C4-2B (cell line): ENCODE results near the gene BTBD19.

Experiments
- H3K27ac ChIP-seq: fragments of 450-650 bp; 2 replicates; pipeline ENCODE4 v1.5.1; 2017
- ZFX ChIP-seq: fragments of 450-650 bp; IDR thresholded peaks from 2 replicates; pipeline ENCODE4 v1.6.1; 2017
- TF ChIP-seq, protein P1 (sequence below): fragments of 450-650 bp; conservative IDR thresholded peaks from 2 replicates; pipeline ENCODE4 v1.5.1; 2017; ENCODE audit warnings: mild to moderate bottlenecking

BTBD19 gene

DNA sequence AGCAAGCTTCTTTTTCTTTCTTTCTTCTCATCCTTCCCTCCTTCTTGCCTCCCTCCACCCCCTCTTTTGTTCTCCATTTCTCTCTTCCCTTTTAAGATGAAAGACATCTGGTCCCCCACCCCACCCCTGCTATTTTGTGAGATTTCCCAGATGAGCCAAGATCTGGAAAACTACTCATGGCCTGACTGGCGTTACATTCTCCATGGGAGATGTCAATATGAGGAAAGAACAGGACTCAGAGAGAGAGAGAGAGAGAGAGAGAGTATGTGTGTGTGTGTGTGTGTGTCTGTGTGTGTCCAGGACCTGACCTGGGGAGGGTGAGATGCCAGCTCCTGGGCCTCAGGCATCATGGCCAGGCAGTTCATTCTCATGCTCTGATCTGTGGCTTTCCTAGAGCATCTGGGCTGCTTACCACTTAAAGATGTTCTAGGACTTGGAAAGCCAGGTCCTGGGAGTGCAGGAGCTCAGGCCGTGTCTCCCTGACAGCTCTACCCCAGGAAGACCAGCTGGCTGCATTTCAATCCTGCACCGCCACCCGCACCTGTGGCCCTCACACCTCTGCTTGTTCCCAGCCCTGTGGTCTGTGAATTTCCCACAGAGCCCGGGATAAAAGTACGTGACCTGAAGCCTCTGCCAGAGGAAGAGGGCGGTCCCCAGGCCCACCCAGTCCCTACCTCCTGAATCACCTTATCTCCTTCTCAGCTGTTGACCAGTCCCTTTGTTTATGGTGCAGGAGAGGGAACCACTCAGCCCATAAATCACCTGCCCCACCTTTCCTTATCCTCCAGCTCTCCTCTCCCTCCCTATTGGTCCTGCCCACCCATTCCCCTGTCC lies 17.1 kb upstream of the BTBD19 start:
- no peak overlapping the region for H3K27ac ChIP-seq
- no peak for TF ChIP-seq ZFX
- TF ChIP-seq, protein P1, sequence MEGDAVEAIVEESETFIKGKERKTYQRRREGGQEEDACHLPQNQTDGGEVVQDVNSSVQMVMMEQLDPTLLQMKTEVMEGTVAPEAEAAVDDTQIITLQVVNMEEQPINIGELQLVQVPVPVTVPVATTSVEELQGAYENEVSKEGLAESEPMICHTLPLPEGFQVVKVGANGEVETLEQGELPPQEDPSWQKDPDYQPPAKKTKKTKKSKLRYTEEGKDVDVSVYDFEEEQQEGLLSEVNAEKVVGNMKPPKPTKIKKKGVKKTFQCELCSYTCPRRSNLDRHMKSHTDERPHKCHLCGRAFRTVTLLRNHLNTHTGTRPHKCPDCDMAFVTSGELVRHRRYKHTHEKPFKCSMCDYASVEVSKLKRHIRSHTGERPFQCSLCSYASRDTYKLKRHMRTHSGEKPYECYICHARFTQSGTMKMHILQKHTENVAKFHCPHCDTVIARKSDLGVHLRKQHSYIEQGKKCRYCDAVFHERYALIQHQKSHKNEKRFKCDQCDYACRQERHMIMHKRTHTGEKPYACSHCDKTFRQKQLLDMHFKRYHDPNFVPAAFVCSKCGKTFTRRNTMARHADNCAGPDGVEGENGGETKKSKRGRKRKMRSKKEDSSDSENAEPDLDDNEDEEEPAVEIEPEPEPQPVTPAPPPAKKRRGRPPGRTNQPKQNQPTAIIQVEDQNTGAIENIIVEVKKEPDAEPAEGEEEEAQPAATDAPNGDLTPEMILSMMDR, result no peak

DNA sequence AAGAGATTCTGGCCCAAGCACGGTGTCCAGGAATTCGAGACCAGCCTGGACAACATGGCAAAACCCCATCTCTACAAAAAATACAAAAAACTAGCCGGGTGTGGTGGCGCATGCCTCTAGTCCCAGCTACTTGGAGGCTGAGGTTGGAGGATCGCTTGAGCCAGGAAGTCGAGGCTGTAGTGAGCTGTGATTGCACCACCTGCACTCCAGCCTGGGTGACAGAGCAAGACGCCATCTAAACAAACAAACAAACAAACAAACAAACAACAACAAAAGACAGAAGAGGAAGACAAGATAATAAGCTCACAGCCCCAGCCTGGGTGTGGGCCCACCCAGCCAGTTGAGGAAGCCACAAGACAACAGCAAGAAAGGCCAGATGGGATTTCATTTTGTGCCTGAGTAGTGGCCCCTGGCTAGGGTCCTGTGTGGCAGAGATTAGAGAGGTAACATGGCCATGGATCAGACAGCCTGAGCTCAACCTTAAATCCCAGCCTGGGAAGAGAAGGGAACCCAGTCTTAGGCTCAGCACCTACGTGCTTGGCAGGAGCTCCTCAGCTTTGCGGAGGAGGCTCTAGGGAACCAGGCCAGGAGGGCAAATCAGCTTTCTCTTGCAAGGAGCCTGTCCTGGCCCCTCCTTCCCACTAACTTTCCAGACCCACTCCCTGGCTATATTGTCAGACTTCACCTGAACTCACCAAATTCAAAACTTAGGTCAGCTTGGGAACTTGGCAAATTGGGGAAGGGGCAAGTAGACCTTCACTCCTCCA lies 15.4 kb upstream of the BTBD19 start:
- no peak overlapping the region for H3K27ac ChIP-seq
- TF ChIP-seq ZFX, result no peak
- TF ChIP-seq, protein P1, result no peak

DNA sequence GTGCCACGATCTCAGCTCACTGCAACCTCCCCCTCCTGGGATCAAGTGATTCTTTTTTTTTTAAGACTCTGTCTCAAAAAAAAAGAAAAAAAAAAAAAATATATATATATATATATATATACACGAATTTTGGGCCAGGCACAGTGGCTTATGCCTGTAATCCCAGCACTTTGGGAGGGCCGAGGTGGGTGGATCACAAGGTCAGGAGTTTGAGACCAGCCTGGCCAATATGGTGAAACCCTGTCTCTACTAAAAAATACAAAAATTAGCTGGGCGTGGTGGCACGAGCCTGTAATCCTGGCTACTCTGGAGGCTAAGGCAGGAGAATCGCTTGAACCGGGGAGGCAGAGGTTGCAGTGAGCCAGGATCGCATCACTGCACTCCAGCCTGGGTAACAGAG lies 10.4 kb upstream of the BTBD19 start:
- H3K27ac ChIP-seq, result peak overlapping the region; percentile 65; the same call in 1 of the 2 replicates

DNA sequence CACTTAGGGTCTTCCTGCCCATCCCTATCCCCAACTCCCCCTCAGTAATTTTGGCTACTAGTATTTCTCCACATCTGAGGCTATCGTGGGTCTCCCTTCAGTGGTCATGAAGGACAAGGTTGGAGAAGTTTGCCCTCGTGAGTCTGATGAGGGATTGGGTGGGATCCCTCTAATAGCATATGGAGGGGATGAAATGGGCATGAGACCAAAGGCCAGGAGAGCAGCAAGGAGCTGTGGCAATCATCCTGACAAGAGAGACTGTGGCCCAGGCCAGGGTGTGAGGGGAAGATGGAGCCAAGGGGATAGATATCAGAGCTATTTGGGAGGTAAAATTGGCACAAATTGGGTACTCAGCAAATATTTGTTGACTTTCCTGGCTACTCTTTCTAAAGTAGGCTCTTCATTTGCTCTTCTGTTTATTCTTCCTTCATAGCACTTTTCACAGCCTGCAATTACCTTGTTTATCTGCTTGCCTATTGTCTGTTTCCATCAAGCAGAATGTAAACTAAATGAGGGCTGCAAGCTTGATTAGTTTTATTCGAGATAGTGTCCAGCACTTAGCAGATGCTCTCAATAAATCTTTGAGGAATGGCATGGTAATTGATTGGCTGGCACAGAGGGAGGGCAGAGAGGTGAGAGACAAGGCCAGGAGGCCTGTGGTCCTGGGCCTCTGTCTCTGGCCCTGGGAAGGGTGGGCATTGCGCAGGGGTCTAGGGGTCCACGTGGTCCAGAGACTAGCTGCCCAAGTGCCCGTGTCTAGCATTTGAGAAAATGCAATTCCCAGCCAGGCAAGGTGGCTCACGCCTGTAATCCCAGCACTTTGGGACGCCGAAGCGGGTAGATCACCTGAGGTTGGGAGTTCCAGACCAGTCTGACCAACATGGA lies 9.6 kb upstream of the BTBD19 start:
- peak overlapping the region; percentile 65 for H3K27ac ChIP-seq
- no peak for TF ChIP-seq ZFX
- TF ChIP-seq, protein P1, result no peak

DNA sequence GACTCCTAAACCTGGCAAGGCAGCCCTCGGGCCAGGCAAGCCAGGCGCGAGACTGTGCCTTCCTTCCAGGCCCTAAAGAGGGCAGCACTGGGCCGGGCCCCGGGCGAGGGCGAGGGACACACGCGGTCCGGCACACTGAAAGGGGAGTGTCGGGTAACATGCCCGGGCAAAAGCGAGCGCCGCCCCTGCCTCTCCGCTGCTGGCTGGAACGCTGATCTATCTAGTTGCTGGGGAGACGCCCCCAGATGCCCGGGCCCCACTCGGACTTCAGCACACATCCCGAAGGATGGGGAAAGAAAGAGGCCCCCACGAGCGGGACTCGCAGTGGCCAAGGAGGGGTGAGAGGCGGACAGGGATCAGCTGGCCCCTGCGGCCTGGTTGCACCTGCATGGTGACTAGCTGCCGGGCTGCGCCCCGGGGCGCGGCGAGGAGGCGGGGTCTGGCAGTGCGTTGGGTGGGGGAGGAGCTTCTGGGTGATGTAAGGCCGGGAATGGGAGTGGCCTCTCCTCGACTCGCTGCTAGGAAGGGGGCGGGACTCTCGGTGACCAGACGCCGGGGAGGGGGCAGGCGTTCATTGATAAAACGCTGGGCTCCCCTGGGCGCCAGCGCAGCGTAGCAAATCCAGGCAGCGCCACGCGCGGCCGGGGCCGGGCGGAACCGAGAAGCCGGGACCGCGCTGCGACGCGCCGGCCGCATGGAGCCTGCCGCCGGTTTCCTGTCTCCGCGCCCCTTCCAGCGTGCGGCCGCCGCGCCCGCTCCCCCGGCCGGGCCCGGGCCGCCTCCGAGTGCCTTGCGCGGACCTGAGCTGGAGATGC lies 8.3 kb upstream of the BTBD19 start, which contains the start of gene PLK3:
Gene PLK3 (plus strand): TSS at position 608 of the 815 bp plus-strand sequence. CDS start 87 bp downstream, at position 695.
- TF ChIP-seq ZFX, result peak; percentile 52; the same call in 1 of the 2 replicates
- TF ChIP-seq, protein P1, result peak; percentile 98
- peak within 1 kb of the TSS; percentile 65 for H3K27ac ChIP-seq

DNA sequence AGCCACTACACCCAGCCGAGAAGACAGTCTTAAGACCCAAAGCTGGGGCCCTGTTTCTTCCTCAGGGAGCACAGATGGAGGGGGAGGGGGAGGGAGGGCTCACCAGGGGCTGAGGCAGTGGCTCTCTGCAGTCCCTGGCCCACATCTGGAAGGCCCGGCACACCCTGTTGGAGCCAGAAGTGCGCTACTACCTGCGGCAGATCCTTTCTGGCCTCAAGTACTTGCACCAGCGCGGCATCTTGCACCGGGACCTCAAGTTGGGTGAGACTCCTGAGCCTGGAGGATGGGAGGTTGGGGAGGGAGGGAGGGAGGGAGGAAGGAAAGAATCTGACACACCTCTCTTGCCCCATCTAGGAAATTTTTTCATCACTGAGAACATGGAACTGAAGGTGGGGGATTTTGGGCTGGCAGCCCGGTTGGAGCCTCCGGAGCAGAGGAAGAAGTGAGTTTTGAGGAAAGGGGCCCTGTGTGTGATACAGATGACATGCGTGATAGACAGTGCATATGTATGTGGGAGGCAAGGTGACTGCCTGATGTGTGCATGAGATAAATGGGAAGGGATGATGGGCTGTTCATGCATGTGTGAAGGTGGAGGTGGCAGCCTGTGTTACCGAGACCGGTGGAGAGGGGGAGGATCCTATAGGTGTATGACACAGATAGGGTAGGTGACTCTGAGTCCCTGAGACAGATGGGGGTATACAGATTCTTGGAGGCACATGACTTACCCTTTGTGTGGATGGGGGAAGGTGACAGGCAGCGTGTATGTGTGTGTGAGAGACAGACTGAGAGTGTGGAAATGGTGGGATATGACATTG lies 6.6 kb upstream of the BTBD19 start:
- TF ChIP-seq, protein P1, result no peak
- TF ChIP-seq ZFX, result no peak
- H3K27ac ChIP-seq, result no peak overlapping the region
